Measurements from ENCODE around the gene ETHE1. TPM values are rescaled to one million over a fixed set of nuclear protein-coding genes. Genes with fewer than 3 reads are reported as not detected.

Gene ETHE1
- total and polyA plus RNA-seq, 2 of the 8 experiments (the other 6 are each of a cell fraction or from before 2014, with no cell fraction given), result 19.9 to 96.0 TPM

DNA sequence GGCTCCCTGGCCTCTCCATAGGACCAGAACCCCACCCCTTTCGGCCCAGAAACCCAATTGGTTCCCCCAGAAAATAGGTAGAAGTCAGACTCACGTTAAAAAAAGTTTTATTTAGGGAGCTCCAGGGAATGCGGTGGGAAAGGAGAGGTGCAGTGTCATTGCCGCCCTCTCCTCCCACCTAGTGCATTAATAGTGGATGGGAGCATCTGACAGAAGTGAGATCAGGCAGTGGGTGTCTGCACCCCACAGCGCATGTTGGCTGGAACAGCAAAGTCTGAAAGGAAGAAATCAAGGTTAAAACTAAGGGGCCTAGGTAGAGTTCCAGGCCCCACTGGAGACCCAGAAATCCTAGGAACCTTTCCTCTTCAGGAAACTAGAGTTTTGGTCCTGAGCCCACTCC, 20.4 kb downstream of the ETHE1 start (continued):
- no peak for TF ChIP-seq CBX8 (IDR thresholded peaks at IDR 0.05; ENCODE audit: borderline replicate concordance, low read depth, low read length)

Data from H1 (cell line).